Frontal cortex (tissue), 4 donors: ENCODE measurements around the gene DGLUCY. TPM values are rescaled to one million over a fixed set of nuclear protein-coding genes. Genes with fewer than 3 reads are reported as not detected.
"Not testable (repeated sequence)": the region's sequence is repeated elsewhere in the genome, so short reads cannot be mapped to it uniquely, and the experiment has no call there.

Source experiments
- DNase-seq, 2 donors: peaks; one replicate each; pipeline ENCODE4 v3.0.0; 2012; ENCODE audit warnings: low spot score in 2 of 2
- FAIRE-seq: peaks from 2 replicates; lab custom pipeline; 2012; peaks lifted over from hg19 to GRCh38; lab: Jason Lieb, UNC
- total RNA-seq: library from RNA; depleted of rRNA; stranded (reverse); fragments of >200 nt; gene quantifications from one replicate; pipeline ENCODE4 v1.2.3, GENCODE V29; 2014
- donor health status: control.
- donor health status: control.
- donor health status: control.

The DGLUCY gene, protein sequence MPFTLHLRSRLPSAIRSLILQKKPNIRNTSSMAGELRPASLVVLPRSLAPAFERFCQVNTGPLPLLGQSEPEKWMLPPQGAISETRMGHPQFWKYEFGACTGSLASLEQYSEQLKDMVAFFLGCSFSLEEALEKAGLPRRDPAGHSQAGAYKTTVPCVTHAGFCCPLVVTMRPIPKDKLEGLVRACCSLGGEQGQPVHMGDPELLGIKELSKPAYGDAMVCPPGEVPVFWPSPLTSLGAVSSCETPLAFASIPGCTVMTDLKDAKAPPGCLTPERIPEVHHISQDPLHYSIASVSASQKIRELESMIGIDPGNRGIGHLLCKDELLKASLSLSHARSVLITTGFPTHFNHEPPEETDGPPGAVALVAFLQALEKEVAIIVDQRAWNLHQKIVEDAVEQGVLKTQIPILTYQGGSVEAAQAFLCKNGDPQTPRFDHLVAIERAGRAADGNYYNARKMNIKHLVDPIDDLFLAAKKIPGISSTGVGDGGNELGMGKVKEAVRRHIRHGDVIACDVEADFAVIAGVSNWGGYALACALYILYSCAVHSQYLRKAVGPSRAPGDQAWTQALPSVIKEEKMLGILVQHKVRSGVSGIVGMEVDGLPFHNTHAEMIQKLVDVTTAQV
- total RNA-seq: 23.2 TPM

DNA sequence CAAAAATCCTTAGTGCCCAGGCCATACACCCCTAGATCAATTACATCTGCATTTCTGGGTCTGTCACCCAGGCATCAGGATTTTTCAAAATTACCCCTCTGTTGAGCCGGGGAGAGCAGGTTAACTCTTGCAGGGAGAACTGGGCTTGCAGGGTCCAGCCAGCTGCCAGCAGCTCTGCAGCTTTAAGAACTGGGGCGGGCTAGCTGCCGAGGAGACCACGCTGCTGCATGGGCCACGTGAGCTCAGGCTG is at the start of gene DGLUCY:
Gene DGLUCY, plus strand, starts transcription at position 245 of the 250 bp plus-strand sequence. CDS start 46,222 bp downstream, outside the sequence.
- DNase-seq (peak in 1 of 2 donors; percentile 71), FAIRE-seq (no peak)

DNA sequence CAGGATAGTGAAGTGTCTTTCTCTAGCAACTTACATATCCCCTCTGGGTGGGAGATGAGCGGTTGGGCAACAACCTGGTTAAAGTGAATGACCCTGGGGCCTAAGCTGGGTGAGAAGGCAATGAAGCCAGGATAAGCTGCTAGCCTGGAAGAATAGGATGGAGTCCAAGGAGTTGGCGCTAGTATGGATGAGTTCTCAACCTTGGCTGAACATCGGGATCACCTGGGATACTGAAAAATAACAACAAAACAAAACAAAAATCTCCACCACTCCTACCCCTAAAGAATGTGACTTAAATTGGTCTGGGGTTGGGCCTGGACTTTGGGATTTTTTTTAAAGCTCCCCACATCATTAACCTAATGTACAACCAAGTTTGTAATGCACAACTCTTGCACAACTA is 48.6 kb upstream of the DGLUCY start:
- FAIRE-seq (no peak), DNase-seq (no peak)

- DNase-seq (no peak), FAIRE-seq (no peak)
Measured at GRCh38 chr14:91067186-91067585, 46.7 kb upstream of the DGLUCY start.

DNA sequence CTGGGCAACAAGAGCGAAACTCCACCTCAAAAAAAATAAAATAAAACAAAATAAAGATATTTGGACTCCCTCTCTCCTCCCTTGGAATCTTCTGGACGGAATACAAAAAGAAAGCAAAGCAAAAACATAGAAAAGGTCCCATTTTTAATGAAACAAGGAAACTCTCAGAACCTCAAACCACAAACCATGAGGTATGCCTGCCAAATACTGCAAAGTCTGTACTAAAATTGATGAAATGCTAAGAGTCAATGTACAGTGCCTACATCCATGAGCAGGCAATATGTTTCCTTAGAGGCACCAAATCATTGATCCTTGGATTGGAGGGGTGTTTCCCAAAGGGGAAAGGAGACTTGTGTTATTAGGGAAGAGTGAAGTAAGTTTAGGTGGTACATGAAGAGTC is 45.2 kb upstream of the DGLUCY start:
- no peak for DNase-seq
- no peak for FAIRE-seq

- no peak for FAIRE-seq
- no peak for DNase-seq
Measured at GRCh38 chr14:91070572-91070971, 43.3 kb upstream of the DGLUCY start.

DNA sequence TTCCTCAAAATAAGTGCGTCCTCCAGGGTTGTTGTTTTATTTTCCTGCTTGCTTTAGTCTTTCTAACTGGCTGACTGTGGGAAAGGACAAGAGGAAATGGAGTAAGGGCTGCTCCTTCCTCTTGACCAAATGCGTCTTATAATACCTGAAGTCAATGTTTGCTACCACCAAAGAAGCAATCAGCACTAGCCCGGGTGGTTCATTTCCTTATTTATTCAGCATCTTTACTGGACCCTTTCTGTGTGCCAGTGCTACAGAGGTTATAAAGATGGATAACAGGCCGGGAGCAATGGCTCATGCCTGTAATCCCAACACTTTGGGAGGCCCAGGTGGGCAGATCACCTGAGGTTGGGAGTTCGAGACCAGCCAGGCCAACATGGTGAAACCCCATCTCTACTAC is 38.3 kb upstream of the DGLUCY start:
- no peak for DNase-seq
- no peak for FAIRE-seq

DNA sequence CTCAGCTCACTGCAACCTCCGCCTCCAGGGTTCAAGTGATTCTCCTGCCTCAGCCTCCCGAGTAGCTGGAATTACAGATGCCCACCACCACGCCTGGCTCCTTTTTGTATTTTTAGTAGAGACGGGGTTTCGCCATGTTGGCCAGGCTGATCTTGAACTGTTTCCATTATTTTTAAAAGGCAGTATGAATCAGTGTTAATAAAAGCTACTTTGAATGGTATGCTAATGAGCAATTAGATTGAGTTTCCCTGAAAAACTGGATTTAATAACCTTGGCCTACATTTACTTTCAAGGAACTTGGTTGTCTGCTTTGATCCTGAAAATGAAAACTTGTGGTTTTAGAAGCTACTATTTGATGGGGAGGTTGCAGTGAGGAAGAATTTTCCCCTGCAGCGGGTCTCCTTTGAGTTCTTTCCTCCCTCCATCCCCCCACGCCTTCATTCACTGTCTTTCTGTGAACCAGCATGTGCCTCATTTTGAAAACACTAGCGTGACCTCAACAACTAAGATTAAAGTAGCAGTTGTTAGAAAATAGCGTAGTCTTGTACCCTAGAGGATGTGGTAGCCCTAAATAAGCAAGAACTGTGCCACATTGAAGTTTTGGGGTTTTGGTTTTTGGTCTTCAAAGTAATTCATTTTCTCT is 35.7 kb upstream of the DGLUCY start:
- no peak for FAIRE-seq

DNA sequence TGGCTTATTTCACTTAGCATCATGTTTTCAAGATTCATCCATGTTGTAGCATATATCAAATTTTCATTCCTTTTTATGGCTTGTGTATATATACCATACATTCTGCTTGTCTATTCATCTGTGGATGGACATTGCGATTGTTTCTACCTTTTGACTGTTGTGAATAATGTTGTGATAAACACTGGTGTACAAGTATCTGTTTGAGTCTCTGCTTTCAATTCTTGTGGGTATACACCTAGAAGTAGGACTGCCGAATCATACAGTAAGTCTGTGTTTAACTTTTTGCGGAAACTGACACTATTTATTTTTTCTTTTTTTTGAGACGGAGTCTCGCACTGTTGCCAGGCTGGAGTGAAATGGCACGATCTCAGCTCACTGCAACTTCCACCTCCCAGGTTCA is 33.8 kb upstream of the DGLUCY start:
- DNase-seq (no peak), FAIRE-seq (no peak)

More for the DNA sequence above, 35.7 kb upstream of the DGLUCY start:
- DNase-seq: no peak

DNA sequence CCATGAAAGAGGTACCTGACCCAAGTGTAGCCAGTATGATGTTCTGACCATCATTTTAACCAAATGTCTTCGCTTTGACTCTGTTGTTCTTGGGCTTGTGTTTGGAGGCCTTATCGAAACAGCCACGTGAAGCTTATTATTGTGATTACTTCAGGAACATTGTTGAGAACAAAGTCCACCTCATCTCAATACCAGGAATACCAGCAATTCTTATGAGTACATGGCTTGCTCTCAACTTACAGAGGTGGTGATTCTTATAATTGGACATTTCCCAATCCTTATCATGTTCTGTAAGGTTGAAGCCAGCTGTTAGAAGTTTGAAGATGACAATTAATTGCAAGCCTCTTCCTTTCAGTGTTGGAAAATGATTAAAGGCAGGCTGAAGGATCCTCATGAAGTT is 31.6 kb upstream of the DGLUCY start:
- DNase-seq (no peak), FAIRE-seq (no peak)

- FAIRE-seq (no peak), DNase-seq (no peak)
Measured at GRCh38 chr14:91084516-91084915, 29.4 kb upstream of the DGLUCY start.

GRCh38 chr14:91087470-91087869 is 26.4 kb upstream of the DGLUCY start:
- not testable (repeated sequence) for DNase-seq, FAIRE-seq

DNA sequence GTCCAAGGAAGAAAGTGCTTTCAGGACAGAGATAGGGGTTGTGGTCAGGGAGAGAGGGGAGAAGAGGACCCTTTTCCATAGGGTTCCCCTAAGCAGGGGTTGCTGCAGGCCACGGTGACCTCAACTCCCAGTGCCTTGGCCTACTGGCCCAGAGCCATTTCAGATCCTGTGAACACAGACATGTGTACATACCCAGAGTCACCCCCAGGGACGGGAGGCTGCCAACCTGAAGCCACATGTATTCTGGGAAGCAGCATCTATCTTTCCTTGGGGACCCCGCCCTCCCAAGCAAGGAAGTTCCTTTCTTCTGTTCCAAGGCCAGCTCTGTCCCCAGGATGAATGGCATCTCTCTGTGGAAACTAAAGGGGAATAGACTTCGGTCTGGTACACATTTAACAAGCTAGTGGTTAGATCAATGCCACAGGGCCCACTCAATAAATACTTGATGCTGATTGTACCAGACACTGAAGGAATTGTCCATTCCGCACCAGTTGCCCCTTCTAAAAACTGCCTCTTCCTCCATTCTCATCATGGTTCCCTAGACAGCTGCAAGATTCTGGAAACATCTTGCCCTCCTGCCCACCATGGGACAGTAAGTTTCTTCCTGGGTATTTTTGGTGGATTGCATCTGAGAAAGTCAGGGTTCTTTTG is 25.2 kb upstream of the DGLUCY start:
- DNase-seq (no peak), FAIRE-seq (no peak)

- DNase-seq (no peak), FAIRE-seq (no peak)
Measured at GRCh38 chr14:91089958-91090535, 23.8 kb upstream of the DGLUCY start.

- DNase-seq (no peak), FAIRE-seq (no peak)
Measured at GRCh38 chr14:91090743-91091142, 23.1 kb upstream of the DGLUCY start.

DNA sequence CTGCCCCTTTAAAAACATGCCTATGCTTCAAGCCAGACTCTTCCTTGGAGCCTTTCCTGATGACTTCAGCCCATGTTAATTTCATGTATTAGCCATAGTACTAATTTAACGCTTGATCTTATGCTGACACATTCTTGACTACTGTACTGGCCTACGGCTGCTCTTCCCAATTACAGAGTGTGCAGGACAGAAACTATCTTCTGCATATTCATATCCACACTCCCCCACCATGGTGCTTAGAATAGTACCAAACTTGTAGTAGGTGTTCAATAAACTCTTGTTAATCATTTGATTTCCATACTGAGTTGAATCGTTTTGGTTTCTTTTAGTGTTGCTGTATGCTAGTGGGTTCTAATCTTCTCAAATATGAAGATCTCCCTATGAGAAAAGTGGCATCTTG is 21.8 kb upstream of the DGLUCY start:
- no peak for DNase-seq
- no peak for FAIRE-seq

- DNase-seq, FAIRE-seq: not testable (repeated sequence)
Measured at GRCh38 chr14:91093743-91094472, 20.0 kb upstream of the DGLUCY start.

- no peak for DNase-seq
- FAIRE-seq: no peak
Measured at GRCh38 chr14:91094772-91095171, 19.1 kb upstream of the DGLUCY start.

- no peak for FAIRE-seq
- DNase-seq: no peak
Measured at GRCh38 chr14:91095178-91095577, 18.7 kb upstream of the DGLUCY start.

DNA sequence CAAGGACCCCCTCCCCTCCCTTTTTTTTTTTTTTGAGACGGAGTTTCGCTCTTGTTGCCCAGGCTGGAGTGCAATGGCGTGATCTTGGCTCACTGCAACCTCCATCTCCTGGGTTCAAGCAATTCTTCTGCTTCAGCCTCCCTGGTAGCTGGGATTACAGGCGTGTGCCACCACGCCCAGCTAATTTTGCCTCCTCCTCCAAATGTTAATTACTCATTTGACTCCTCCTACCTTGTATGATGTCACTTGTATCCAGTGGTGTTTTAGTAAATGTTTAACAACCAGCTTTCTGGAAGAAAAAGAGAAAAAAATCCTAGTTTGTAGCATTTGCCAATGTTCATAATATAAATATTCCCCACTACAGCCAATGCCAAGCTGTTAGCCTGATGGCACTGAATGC is 16.2 kb upstream of the DGLUCY start:
- FAIRE-seq: not testable (repeated sequence)

GRCh38 chr14:91098591-91098990 is 15.3 kb upstream of the DGLUCY start:
- DNase-seq: no peak
- FAIRE-seq: no peak

More for the DNA sequence above, 16.2 kb upstream of the DGLUCY start:
- not testable (repeated sequence) for DNase-seq
